Activated T-helper 9 cell treated with anti-CD3 and anti-CD28 coated beads, Interleukin-2, amount 50 U/mL, for 16 hours (primary cell): ENCODE measurements around the gene P2RY8.

ENCODE experiments used
- DNase-seq: peaks from one replicate; pipeline ENCODE4 v3.0.0-alpha.2; 2020; ENCODE audit warnings: low read depth

Gene P2RY8

GRCh38 chrX:1417921-1418771 is 118.8 kb downstream of the P2RY8 start:
- DNase-seq, result no peak

GRCh38 chrX:1416965-1417760 is 119.8 kb downstream of the P2RY8 start:
- DNase-seq, result no peak

GRCh38 chrX:1416327-1416784 is 120.6 kb downstream of the P2RY8 start:
- DNase-seq, result no peak
